GM12878 (cell line): ENCODE data around the gene CCDC18. TPM values are rescaled to one million over a fixed set of nuclear protein-coding genes. Genes with fewer than 3 reads are reported as not detected.
"Not testable (repeated sequence)": the region's sequence is repeated elsewhere in the genome, so short reads cannot be mapped to it uniquely, and the experiment has no call there.

Source experiments
- ATAC-seq: fragments of 200-7000 bp; cut with Tn5 transposase; 3 replicates; pipeline ENCODE4 v1.9.1; 2020; ENCODE audit warnings: mild to moderate bottlenecking, moderate library complexity
- BruUV-seq: library from RNA; stranded (reverse); fragments of 400-500 nt; replicated peaks from 2 replicates; lab custom pipeline; 2021; lab: Mats Ljungman, UMichigan
- CTCF ChIA-PET: fragments of 300-600 bp; sonication (Branson Sonifier 250); formaldehyde crosslinking; extraction: SDS; loops from one replicate; lab custom pipeline; 2021; ENCODE audit warnings: inconsistent platforms; lab: Yijun Ruan, JAX
- POLR2A ChIA-PET: fragments of 350-600 bp; formaldehyde crosslinking; extraction: SDS; loops from one replicate; lab custom pipeline; 2021; ENCODE audit warnings: inconsistent platforms; lab: Charles Lee
- RAD21 ChIA-PET: fragments of 300-600 bp; sonication (Branson Sonifier 250); formaldehyde crosslinking; loops from one replicate; lab custom pipeline; 2023; ENCODE audit warnings: antibody characterized with exemption; ENCODE audit not compliant: unreplicated experiment; lab: Charles Lee
- SMC1A ChIA-PET: fragments of 300-600 bp; sonication (Branson Sonifier 250); formaldehyde crosslinking; loops from one replicate; lab custom pipeline; 2023; ENCODE audit not compliant: unreplicated experiment, uncharacterized antibody; lab: Charles Lee
- DNase-seq: peaks from one replicate; pipeline ENCODE4 v3.0.0-alpha.2; 2011; ENCODE audit warnings: low read depth, low spot score
- FAIRE-seq: peaks from 3 replicates; lab custom pipeline; 2011; peaks lifted over from hg19 to GRCh38; lab: Jason Lieb, UNC
- H2AFZ ChIP-seq: 2 replicates; pipeline ENCODE4 v1.6.0; 2011; ENCODE audit warnings: low read depth, low read length, control low read depth; ENCODE audit not compliant: control insufficient read depth
- H3K27ac ChIP-seq: 2 replicates; pipeline ENCODE4 v1.5.1; 2011; ENCODE audit warnings: control low read depth; ENCODE audit not compliant: control insufficient read depth, insufficient read depth
- H3K27me3 ChIP-seq, 2 experiments: replicated peaks in 1 of 2; 2 replicates each; pipeline versions ENCODE4 v1.6.0 to v1.6.1; 2011; ENCODE audit warnings: low read length in 1 of 2; ENCODE audit not compliant: control insufficient read depth in 2 of 2, insufficient read depth in 2 of 2
- H3K36me3 ChIP-seq, 2 experiments: 2 replicates each; pipeline ENCODE4 v1.5.1; 2011; ENCODE audit warnings: low read length in 1 of 2; ENCODE audit not compliant: control insufficient read depth in 2 of 2, insufficient read depth in 2 of 2
- H3K4me1 ChIP-seq: 2 replicates; pipeline ENCODE4 v1.6.1; 2011; ENCODE audit warnings: mild to moderate bottlenecking, low read length, moderate library complexity, mixed read lengths; ENCODE audit not compliant: control insufficient read depth, insufficient read depth
- H3K4me2 ChIP-seq: 2 replicates; pipeline ENCODE4 v1.6.0; 2011; ENCODE audit warnings: control low read depth; ENCODE audit not compliant: control insufficient read depth, insufficient read depth
- H3K4me3 ChIP-seq: fragments of 200-600 bp; sonication (generic); 2 replicates; pipeline ENCODE4 v1.5.1; 2016
- H3K79me2 ChIP-seq: 2 replicates; pipeline ENCODE4 v1.6.0; 2011; ENCODE audit warnings: low read length; ENCODE audit not compliant: control insufficient read depth, insufficient read depth
- H3K9ac ChIP-seq: 2 replicates; pipeline ENCODE4 v1.8.0; 2011; ENCODE audit warnings: low read length, control low read depth, mixed read lengths; ENCODE audit not compliant: control insufficient read depth, insufficient read depth
- H3K9me3 ChIP-seq: replicated peaks from 3 replicates; pipeline ENCODE4 v1.5.1; 2011; ENCODE audit warnings: mild to moderate bottlenecking, low read length; ENCODE audit not compliant: control insufficient read depth, insufficient read depth
- H4K20me1 ChIP-seq: 2 replicates; pipeline ENCODE4 v1.6.0; 2011; ENCODE audit not compliant: control insufficient read depth, insufficient read depth
- ASH2L ChIP-seq: fragments of 300-600, 200-600 bp; sonication (generic); IDR thresholded peaks from 2 replicates; pipeline ENCODE4 v1.6.1; 2017; ENCODE audit warnings: low read depth, mild to moderate bottlenecking, borderline replicate concordance
- CHD4 ChIP-seq: fragments of 200-600 bp; sonication (generic); IDR thresholded peaks from 2 replicates; pipeline ENCODE4 v1.6.1; 2016; ENCODE audit warnings: mild to moderate bottlenecking
- HCFC1 ChIP-seq: fragments of 150-350 bp; IDR thresholded peaks from 2 replicates; pipeline ENCODE4 v1.6.1; 2014; ENCODE audit warnings: low read length
- IRF3 ChIP-seq: fragments of 450-650 bp; IDR thresholded peaks from 2 replicates; pipeline ENCODE4 v1.6.1; 2014; ENCODE audit warnings: mild to moderate bottlenecking
- IRF4 ChIP-seq: IDR thresholded peaks from 2 replicates; pipeline ENCODE4 v1.6.1; 2011; ENCODE audit warnings: low read depth, low read length
- JUND ChIP-seq: IDR thresholded peaks from 2 replicates; pipeline ENCODE4 v1.6.1; 2012; ENCODE audit warnings: low read depth, mild to moderate bottlenecking, low read length, improper control_type of control experiment, moderate library complexity
- MEF2A ChIP-seq: IDR thresholded peaks from 2 replicates; pipeline ENCODE4 v1.6.1; 2011; ENCODE audit warnings: low read depth, mild to moderate bottlenecking, low read length, moderate library complexity; ENCODE audit not compliant: insufficient read depth
- POLR2AphosphoS5 ChIP-seq: IDR thresholded peaks from 2 replicates; pipeline ENCODE4 v1.6.1; 2011; ENCODE audit warnings: mild to moderate bottlenecking, low read length, inconsistent platforms
- RAD21 ChIP-seq: IDR thresholded peaks from 2 replicates; pipeline ENCODE4 v1.6.1; 2011; ENCODE audit warnings: mild to moderate bottlenecking, low read depth, low read length, moderate library complexity; ENCODE audit not compliant: insufficient read depth
- RELA ChIP-seq: fragments of 450-650 bp; IDR thresholded peaks from 2 replicates; pipeline ENCODE4 v1.8.0; 2014; ENCODE audit warnings: borderline replicate concordance; ENCODE audit not compliant: partially characterized antibody
- SMARCA5 ChIP-seq: fragments of 450-650 bp; IDR thresholded peaks from 2 replicates; pipeline ENCODE4 v1.6.1; 2017; ENCODE audit warnings: mild to moderate bottlenecking
- SMC3 ChIP-seq: IDR thresholded peaks from 2 replicates; pipeline ENCODE4 v1.6.1; 2011; ENCODE audit warnings: low read length, improper control_type of control experiment, borderline replicate concordance
- STAT3 ChIP-seq: IDR thresholded peaks from 2 replicates; pipeline ENCODE4 v1.6.1; 2011; ENCODE audit warnings: low read depth, low read length, improper control_type of control experiment
- ZNF207 ChIP-seq: fragments of 450-650 bp; IDR thresholded peaks from 2 replicates; pipeline ENCODE4 v1.6.1; 2014; ENCODE audit warnings: antibody characterized with exemption, mild to moderate bottlenecking, borderline replicate concordance
- ZNF274 ChIP-seq: IDR thresholded peaks from one replicate; pipeline ENCODE4 v1.8.0; 2011; ENCODE audit not compliant: insufficient read length, insufficient read depth
- WGBS: methylation state at CpG from one replicate; pipeline ENCODE4 v1.1.6; 2016; ENCODE audit warnings: low lambda C conversion rate; ENCODE audit not compliant: insufficient replicate concordance, insufficient coverage; ENCODE audit errors: missing lambda C conversion rate; 5-methylcytosine and 5-hydroxymethylcytosine counted together
- in situ Hi-C: fragments of 300-500 bp; cut with MboI; formaldehyde crosslinking; loops from 9 replicates; pipeline ENCODE4 v1.14.3; 2018; ENCODE audit warnings: mixed read lengths
- intact Hi-C: fragments of 100-400 bp; cut with micrococcal nuclease; formaldehyde crosslinking; loops from one replicate; pipeline ENCODE4 v1.14.2; 2022; ENCODE audit not compliant: unreplicated experiment
- polyA plus RNA-seq, 11 experiments: library from polyadenylated mRNA; depleted of rRNA in 4 of 11; unstranded in 6 of 11; stranded (reverse) in 5 of 11; fragments of >200 nt; fragmentation: Nextera tagmentation in 4 of 11; fragmentation: Illumina TruSeq in 1 of 11; extraction: Ambion mirVana in 4 of 11; extraction: Trizol in 1 of 11; gene quantifications; 1 replicate in 1 of 11; 2 replicates in 10 of 11; pipeline versions ENCODE4 v1.2.1 to v1.2.3, GENCODE V29; 2011 to 2016; ENCODE audit warnings: inconsistent platforms in 2 of 11, missing spikeins in 2 of 11, low read depth in 1 of 11
- total RNA-seq, 4 experiments: library from RNA; depleted of rRNA in 3 of 4; stranded (reverse); fragments of >200 nt in 3 of 4; fragmentation: Illumina TruSeq in 1 of 4; extraction: Trizol in 1 of 4; gene quantifications; 2 replicates each; pipeline versions ENCODE4 v1.2.1 to v1.2.3, GENCODE V29; 2013 to 2021
- TF ChIP-seq, protein P1 (sequence below): fragments of 150-350 bp; IDR thresholded peaks from 2 replicates; pipeline ENCODE4 v1.6.1; 2016; ENCODE audit warnings: low read depth, low read length

Gene CCDC18
- total and polyA plus RNA-seq, 10 of the 15 experiments (the other 5 are each of a cell fraction or from before 2014, with no cell fraction given), result 15.6 to 34.9 (median 19.5) TPM

- ChIA-PET RAD21 (interaction anchor here (0.6 to 1.1 kb wide), 2 partner anchors 178 to 224 kb away, joined by 3 read pairs; no protein-coding TSS in a partner anchor), SMC1A (interaction anchor here (0.6 to 1.5 kb wide), 3 partner anchors 10 to 255 kb away, joined by 3 read pairs; no protein-coding TSS in a partner anchor), POLR2A (interaction anchor here (0.6 kb wide), 1 partner anchor 168 kb away, joined by 3 read pairs; no protein-coding TSS in a partner anchor), CTCF (interaction anchor here (1.0 to 2.0 kb wide), 2 partner anchors 47 to 235 kb away, joined by 3 to 6 read pairs; no protein-coding TSS in a partner anchor)
- in situ Hi-C loops, result no loop called here
- Histone ChIP-seq H4K20me1 (no peaks in the 10 kb centered on the region), H3K9ac (no peak overlapping the region), H3K9me3 (peaks cover 19% of the 10 kb centered on the region), H3K36me3 (peaks cover 2 to 27% of the 10 kb centered on the region in 2 experiments), H3K4me1 (no peaks in the 10 kb centered on the region), H3K4me2 (no peak overlapping the region), H3K27me3 (no peaks in the 10 kb centered on the region), H2AFZ (no peak overlapping the region), H3K79me2 (no peaks in the 10 kb centered on the region; the same call in 1 of the 2 replicates), H3K27ac (no peak overlapping the region), H3K4me3 (no peak overlapping the region)
- TF ChIP-seq ASH2L, result no peak
- no peak for TF ChIP-seq RAD21
- no peak for TF ChIP-seq IRF3
- TF ChIP-seq POLR2AphosphoS5, result no peak
- TF ChIP-seq, protein P1, sequence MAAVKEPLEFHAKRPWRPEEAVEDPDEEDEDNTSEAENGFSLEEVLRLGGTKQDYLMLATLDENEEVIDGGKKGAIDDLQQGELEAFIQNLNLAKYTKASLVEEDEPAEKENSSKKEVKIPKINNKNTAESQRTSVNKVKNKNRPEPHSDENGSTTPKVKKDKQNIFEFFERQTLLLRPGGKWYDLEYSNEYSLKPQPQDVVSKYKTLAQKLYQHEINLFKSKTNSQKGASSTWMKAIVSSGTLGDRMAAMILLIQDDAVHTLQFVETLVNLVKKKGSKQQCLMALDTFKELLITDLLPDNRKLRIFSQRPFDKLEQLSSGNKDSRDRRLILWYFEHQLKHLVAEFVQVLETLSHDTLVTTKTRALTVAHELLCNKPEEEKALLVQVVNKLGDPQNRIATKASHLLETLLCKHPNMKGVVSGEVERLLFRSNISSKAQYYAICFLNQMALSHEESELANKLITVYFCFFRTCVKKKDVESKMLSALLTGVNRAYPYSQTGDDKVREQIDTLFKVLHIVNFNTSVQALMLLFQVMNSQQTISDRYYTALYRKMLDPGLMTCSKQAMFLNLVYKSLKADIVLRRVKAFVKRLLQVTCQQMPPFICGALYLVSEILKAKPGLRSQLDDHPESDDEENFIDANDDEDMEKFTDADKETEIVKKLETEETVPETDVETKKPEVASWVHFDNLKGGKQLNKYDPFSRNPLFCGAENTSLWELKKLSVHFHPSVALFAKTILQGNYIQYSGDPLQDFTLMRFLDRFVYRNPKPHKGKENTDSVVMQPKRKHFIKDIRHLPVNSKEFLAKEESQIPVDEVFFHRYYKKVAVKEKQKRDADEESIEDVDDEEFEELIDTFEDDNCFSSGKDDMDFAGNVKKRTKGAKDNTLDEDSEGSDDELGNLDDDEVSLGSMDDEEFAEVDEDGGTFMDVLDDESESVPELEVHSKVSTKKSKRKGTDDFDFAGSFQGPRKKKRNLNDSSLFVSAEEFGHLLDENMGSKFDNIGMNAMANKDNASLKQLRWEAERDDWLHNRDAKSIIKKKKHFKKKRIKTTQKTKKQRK, result no peak
- TF ChIP-seq IRF4, result no peak
- TF ChIP-seq ZNF207, result no peak
- no peak for TF ChIP-seq SMARCA5
- no peak for TF ChIP-seq HCFC1
- no peak for TF ChIP-seq ZNF274
- TF ChIP-seq RELA, result no peak
- no peak for TF ChIP-seq STAT3
- no peak for TF ChIP-seq MEF2A
- TF ChIP-seq CHD4, result no peak
- no peak for TF ChIP-seq JUND
- TF ChIP-seq SMC3, result no peak
- DNase-seq (no peak), ATAC-seq (no peak), FAIRE-seq (no peak)
- BruUV-seq, result no TSS peak
- intact Hi-C loops, result no loop called here
These were observed 77.4 kb downstream of the CCDC18 start for GRCh38 chr1:93257889-93258288.

- H3K4me3 ChIP-seq, H2AFZ ChIP-seq, H3K9ac ChIP-seq, SMC1A ChIA-PET, H3K79me2 ChIP-seq, intact Hi-C loops, RAD21 ChIA-PET, H3K27ac ChIP-seq, H3K4me2 ChIP-seq, in situ Hi-C loops, DNase-seq, H3K4me1 ChIP-seq, H4K20me1 ChIP-seq, BruUV-seq, CTCF ChIA-PET, POLR2A ChIA-PET, H3K27me3 ChIP-seq, ATAC-seq, FAIRE-seq: not testable (repeated sequence)
- Histone ChIP-seq H3K36me3 (peaks cover 5 to 26% of the 10 kb centered on the region in 2 experiments; a peak in 3 of 4 replicates), H3K9me3 (peaks cover 23% of the 10 kb centered on the region)
- 97% methylated on average over 3 of the region's 3 CpGs for WGBS
These were observed 80.2 kb downstream of the CCDC18 start for GRCh38 chr1:93260726-93261125.
